Nephron progenitor cell (in vitro differentiated cells): ENCODE results near the gene CNOT8.

Experiments
- DNase-seq: peaks from one replicate; pipeline ENCODE4 v3.0.0; 2021
- H3K27ac Mint-ChIP-seq: 2 replicates; pipeline ENCODE4 v1.8.0; 2021; ENCODE audit warnings: mild to moderate bottlenecking, moderate library complexity, mixed read lengths
- H3K27me3 Mint-ChIP-seq: 2 replicates; pipeline ENCODE4 v1.8.0; 2021; ENCODE audit warnings: mild to moderate bottlenecking, low read depth, mixed read lengths; ENCODE audit not compliant: poor library complexity
- H3K36me3 Mint-ChIP-seq: 2 replicates; pipeline ENCODE4 v1.8.0; 2021; ENCODE audit warnings: low read depth, mixed read lengths
- H3K4me1 Mint-ChIP-seq: 2 replicates; pipeline ENCODE4 v1.8.0; 2021; ENCODE audit warnings: mixed read lengths
- H3K4me3 Mint-ChIP-seq: 2 replicates; pipeline ENCODE4 v1.8.0; 2021; ENCODE audit warnings: mild to moderate bottlenecking, moderate library complexity, mixed read lengths
- H3K9me3 Mint-ChIP-seq: 2 replicates; pipeline ENCODE4 v1.8.0; 2021; ENCODE audit warnings: mild to moderate bottlenecking, moderate library complexity, mixed read lengths
- TF ChIP-seq, protein P1 (sequence below): fragments of 200-600 bp; sonication (generic); IDR thresholded peaks from 2 replicates; pipeline ENCODE4 v1.5.0; 2021; ENCODE audit warnings: antibody characterized with exemption

The CNOT8 gene

GRCh38 chr5:154815025-154815424, 43.4 kb upstream of the CNOT8 start:
- TF ChIP-seq, protein P1, sequence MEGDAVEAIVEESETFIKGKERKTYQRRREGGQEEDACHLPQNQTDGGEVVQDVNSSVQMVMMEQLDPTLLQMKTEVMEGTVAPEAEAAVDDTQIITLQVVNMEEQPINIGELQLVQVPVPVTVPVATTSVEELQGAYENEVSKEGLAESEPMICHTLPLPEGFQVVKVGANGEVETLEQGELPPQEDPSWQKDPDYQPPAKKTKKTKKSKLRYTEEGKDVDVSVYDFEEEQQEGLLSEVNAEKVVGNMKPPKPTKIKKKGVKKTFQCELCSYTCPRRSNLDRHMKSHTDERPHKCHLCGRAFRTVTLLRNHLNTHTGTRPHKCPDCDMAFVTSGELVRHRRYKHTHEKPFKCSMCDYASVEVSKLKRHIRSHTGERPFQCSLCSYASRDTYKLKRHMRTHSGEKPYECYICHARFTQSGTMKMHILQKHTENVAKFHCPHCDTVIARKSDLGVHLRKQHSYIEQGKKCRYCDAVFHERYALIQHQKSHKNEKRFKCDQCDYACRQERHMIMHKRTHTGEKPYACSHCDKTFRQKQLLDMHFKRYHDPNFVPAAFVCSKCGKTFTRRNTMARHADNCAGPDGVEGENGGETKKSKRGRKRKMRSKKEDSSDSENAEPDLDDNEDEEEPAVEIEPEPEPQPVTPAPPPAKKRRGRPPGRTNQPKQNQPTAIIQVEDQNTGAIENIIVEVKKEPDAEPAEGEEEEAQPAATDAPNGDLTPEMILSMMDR = no peak
- DNase-seq = no peak
- Mint-ChIP-seq H3K9me3 (no peaks in the 10 kb centered on the region), H3K4me1 (peaks cover 12% of the 10 kb centered on the region), H3K27ac (no peak overlapping the region), H3K4me3 (no peak overlapping the region), H3K36me3 (peaks cover 80% of the 10 kb centered on the region), H3K27me3 (no peaks in the 10 kb centered on the region)

DNA sequence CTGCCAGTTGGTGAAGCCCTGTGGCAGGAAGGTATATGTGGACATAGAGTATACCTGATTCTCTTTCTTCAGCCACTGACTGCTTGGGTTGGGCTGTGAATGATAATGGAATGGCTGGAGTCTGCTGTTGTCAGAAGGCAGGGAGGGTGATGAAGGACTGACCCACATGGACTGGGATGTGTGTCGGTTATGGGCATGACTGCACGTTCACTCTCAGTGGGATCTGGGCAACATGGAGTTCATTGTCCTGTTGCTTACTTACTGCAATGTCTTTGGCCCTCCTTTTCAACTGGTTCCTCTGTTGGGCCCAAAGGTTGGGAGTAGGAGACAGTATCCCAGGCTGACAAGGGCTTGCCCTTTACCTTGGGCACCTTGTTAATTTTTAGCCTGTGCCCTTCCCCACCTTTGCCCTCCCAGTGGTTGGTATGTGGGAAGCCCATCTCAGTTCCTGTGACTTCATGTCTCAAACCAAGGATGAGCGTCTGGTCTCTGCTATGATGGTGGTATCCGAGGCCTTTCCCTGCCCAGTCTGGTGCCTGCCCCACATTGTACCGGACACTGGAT, 42.7 kb upstream of the CNOT8 start:
- peaks cover 87% of the 10 kb centered on the region for H3K36me3 Mint-ChIP-seq
- H3K9me3 Mint-ChIP-seq = no peaks in the 10 kb centered on the region
- DNase-seq = no peak
- peaks cover 12% of the 10 kb centered on the region for H3K4me1 Mint-ChIP-seq
- peak overlapping the region; percentile 96 for H3K27ac Mint-ChIP-seq
- no peak overlapping the region for H3K4me3 Mint-ChIP-seq
- no peaks in the 10 kb centered on the region for H3K27me3 Mint-ChIP-seq
- TF ChIP-seq, protein P1 = no peak

DNA sequence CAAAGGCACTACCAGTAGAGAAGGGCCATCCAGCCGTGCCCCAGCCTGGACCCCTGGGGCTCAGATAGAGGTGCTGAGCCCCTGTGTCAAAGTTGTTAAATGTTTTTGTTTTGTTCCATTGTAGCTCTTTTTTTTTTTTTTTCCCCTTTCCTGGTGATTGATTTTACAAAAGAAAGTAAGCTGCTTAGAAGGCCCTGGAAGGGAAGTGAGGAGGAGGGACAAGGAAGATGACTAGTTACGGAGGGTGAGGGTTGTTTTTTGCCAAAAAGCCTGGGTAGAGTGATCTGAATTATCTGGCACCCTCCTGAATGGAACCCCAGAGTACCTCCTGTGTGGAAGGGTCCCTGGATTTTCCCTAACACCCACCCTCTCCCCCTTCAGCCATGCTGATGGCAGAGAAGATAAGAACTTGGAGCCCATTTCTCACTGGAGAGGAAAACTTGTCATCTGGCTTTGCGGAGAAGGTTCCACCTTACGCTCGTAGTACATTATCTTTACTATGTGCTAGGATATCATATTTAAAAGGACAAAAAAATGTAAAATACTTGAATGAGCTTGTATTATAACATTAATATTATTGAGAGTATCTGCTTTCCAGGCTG, 41.4 kb upstream of the CNOT8 start:
- Mint-ChIP-seq H3K4me3 (no peak overlapping the region), H3K4me1 (peaks cover 12% of the 10 kb centered on the region), H3K27me3 (no peaks in the 10 kb centered on the region), H3K9me3 (no peaks in the 10 kb centered on the region), H3K27ac (peak overlapping the region; percentile 96), H3K36me3 (peaks cover 87% of the 10 kb centered on the region)
- no peak for DNase-seq
- TF ChIP-seq, protein P1 = no peak

DNA sequence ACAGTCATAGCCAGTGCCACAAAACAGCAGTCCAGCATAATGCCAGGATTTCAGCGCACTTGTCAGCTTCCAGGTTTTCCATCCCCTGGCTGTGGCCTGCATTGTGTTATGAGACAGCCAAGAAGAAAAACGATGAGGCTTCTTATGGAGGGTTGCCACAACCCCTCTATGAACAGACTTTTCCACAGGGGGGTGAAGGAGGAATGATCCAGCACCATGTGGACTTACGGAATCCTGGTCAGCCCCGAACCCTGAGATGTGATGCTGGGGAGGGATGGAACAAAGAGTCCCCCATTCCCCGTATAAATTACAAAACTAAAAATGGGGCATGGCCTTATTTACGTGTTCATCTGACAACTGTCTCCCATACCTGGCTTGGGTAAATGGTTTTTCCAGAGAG, 40.6 kb upstream of the CNOT8 start:
- H3K9me3 Mint-ChIP-seq = no peaks in the 10 kb centered on the region
- TF ChIP-seq, protein P1 = no peak
- peaks cover 87% of the 10 kb centered on the region for H3K36me3 Mint-ChIP-seq
- DNase-seq = no peak
- no peaks in the 10 kb centered on the region for H3K27me3 Mint-ChIP-seq
- H3K4me1 Mint-ChIP-seq = peaks cover 12% of the 10 kb centered on the region
- no peak overlapping the region for H3K4me3 Mint-ChIP-seq
- peak overlapping the region; percentile 25 for H3K27ac Mint-ChIP-seq

DNA sequence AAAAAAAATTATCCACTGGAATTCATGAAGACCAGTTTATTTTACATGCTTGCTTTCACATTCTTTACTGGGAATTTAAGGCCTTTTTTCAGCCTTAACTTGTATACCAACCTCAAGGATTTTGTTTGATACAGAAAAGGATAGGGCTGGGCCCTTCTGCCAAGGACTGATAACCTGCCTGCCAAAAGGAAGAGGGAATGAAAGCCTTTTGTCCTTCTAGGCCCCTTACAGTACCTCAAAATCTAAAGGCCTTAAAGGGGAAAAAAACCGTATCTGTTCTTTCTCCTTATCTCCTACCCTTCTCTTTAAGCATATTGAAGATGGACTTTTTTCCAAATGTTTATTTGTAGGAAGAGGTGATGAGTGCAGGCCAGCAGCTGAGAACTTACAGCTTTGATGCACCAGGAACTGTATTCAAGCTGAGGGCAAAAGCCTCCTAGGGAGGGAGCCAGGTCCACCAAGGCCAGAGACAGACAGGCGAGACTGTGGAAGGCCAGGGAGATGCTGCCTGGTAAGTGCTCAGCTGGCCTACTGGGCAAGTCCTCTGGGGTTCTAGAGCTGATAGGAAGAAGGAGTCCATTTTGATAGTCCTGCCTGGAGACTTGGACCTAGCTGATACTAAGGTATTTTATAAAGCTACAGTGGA, 39.8 kb upstream of the CNOT8 start:
- DNase-seq = no peak
- H3K27me3 Mint-ChIP-seq = no peaks in the 10 kb centered on the region
- TF ChIP-seq, protein P1 = no peak
- H3K4me3 Mint-ChIP-seq = no peak overlapping the region
- H3K4me1 Mint-ChIP-seq = peaks cover 12% of the 10 kb centered on the region
- H3K27ac Mint-ChIP-seq = peak overlapping the region; percentile 89
- H3K9me3 Mint-ChIP-seq = no peaks in the 10 kb centered on the region
- H3K36me3 Mint-ChIP-seq = peaks cover 86% of the 10 kb centered on the region
